DOHH2 (cell line): ENCODE measurements around the gene RHOT2.

ENCODE experiments used
- CTCF ChIP-seq: fragments of 200-600 bp; sonication (generic); IDR thresholded peaks from one replicate; pipeline ENCODE4 v1.5.1; 2014; ENCODE audit warnings: antibody characterized with exemption, mild to moderate bottlenecking, low read depth, low read length; ENCODE audit not compliant: poor library complexity, severe bottlenecking
- EZH2phosphoT487 ChIP-seq: fragments of 200-600 bp; sonication (generic); IDR thresholded peaks from 2 replicates; pipeline ENCODE4 v1.6.1; 2017; ENCODE audit warnings: borderline replicate concordance, mild to moderate bottlenecking, antibody characterized with exemption, low read length, moderate library complexity, mixed read lengths

DNA sequence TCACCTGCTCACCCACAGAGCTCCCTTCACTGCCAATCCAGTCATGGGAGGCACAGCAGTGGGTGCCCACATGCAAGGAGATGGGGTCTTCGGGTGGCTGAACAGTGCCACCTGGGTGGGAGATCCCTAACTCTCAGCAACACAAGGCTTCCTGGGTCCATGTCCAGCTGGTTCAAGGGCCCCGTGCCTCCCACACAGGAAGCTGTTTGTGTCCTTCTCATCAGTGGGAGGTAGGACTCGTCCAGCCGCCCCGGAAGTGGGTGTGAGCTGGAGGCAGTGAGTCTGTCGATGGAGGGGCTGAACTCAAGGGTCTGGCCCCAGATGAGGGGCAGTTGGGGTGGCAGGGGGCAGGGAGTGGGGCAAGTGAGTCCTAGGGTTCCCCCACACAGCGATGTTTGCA is 36.1 kb downstream of the RHOT2 start:
- no peak for TF ChIP-seq CTCF
- TF ChIP-seq EZH2phosphoT487: no peak
